ENCODE data around the gene AKR7A3.

- TF ChIP-seq CTCF (IDR thresholded peaks at IDR 0.05), result no peak
- no peak for TF ChIP-seq EP300 (IDR thresholded peaks at IDR 0.05)
- no peak for TF ChIP-seq POLR2AphosphoS5 (IDR thresholded peaks at IDR 0.05)
Observed at GRCh38 chr1:19315378-19316198, 27.0 kb upstream of the AKR7A3 start.
